Panc1 (cell line): ENCODE results near the gene HOXA10.

Experiments used
- POLR2AphosphoS5 ChIP-seq: IDR thresholded peaks from 2 replicates; pipeline ENCODE4 v1.6.1; 2012; ENCODE audit warnings: mild to moderate bottlenecking, low read depth, low read length, moderate library complexity
- TF ChIP-seq, protein P1 (sequence below): fragments of 450-650 bp; IDR thresholded peaks from 2 replicates; pipeline ENCODE4 v1.5.1; 2017; ENCODE audit warnings: mild to moderate bottlenecking
- TF ChIP-seq, protein P2 (sequence below), 2 experiments: IDR thresholded peaks; 2 replicates each; pipeline ENCODE4 v1.6.1; 2011 to 2012; ENCODE audit warnings: low read depth in 2 of 2, control low read depth in 1 of 2, low read length in 1 of 2, mild to moderate bottlenecking in 1 of 2, moderate library complexity in 1 of 2; ENCODE audit not compliant: insufficient read depth in 1 of 2

DNA sequence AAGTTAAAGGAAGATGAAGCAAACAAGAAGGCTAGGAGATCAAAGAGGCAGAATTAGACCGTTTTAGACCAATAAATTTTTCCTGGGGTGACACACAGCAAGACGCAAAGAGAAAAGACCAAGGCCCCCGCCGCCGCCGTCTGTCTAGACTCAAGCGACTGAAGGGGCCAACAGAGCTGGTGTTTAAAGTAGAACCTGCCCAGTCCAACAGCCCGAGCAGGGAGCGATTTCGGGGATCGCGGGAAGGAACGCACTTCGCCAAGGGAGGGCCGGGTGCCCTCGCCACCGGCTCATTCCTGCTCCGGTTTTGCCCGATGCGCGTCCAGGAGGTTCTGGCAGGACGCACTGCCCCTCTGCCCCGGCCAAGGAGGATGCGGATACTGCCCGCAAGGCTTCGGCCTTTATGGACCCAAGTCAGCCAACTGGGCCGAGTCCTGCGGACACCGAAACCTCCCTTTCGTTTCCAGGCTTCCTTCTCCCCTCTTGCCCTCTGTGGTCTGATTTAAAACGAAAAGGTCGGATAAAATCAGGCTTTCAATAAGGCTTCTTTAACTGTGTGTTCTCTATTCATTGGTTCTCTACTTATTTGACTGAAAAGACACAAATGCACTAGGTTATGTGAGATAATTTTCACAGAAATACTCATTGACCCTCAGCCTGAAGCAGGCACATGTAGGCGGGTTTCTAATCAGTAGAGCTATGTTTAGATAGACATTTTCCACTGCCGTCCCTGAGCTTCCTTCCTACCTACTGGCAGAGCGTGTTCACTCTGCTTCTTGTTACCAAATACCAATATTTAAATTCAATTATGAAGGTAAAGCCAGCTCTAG lies 15.5 kb downstream of the HOXA10 start:
- TF ChIP-seq, protein P1, sequence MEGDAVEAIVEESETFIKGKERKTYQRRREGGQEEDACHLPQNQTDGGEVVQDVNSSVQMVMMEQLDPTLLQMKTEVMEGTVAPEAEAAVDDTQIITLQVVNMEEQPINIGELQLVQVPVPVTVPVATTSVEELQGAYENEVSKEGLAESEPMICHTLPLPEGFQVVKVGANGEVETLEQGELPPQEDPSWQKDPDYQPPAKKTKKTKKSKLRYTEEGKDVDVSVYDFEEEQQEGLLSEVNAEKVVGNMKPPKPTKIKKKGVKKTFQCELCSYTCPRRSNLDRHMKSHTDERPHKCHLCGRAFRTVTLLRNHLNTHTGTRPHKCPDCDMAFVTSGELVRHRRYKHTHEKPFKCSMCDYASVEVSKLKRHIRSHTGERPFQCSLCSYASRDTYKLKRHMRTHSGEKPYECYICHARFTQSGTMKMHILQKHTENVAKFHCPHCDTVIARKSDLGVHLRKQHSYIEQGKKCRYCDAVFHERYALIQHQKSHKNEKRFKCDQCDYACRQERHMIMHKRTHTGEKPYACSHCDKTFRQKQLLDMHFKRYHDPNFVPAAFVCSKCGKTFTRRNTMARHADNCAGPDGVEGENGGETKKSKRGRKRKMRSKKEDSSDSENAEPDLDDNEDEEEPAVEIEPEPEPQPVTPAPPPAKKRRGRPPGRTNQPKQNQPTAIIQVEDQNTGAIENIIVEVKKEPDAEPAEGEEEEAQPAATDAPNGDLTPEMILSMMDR, result no peak
- no peak for TF ChIP-seq POLR2AphosphoS5
- TF ChIP-seq, protein P2, sequence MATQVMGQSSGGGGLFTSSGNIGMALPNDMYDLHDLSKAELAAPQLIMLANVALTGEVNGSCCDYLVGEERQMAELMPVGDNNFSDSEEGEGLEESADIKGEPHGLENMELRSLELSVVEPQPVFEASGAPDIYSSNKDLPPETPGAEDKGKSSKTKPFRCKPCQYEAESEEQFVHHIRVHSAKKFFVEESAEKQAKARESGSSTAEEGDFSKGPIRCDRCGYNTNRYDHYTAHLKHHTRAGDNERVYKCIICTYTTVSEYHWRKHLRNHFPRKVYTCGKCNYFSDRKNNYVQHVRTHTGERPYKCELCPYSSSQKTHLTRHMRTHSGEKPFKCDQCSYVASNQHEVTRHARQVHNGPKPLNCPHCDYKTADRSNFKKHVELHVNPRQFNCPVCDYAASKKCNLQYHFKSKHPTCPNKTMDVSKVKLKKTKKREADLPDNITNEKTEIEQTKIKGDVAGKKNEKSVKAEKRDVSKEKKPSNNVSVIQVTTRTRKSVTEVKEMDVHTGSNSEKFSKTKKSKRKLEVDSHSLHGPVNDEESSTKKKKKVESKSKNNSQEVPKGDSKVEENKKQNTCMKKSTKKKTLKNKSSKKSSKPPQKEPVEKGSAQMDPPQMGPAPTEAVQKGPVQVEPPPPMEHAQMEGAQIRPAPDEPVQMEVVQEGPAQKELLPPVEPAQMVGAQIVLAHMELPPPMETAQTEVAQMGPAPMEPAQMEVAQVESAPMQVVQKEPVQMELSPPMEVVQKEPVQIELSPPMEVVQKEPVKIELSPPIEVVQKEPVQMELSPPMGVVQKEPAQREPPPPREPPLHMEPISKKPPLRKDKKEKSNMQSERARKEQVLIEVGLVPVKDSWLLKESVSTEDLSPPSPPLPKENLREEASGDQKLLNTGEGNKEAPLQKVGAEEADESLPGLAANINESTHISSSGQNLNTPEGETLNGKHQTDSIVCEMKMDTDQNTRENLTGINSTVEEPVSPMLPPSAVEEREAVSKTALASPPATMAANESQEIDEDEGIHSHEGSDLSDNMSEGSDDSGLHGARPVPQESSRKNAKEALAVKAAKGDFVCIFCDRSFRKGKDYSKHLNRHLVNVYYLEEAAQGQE (IDR thresholded peaks at IDR 0.05; ENCODE audit: insufficient read depth in 1 of 2, low read depth in 2 of 2, low read length in 1 of 2), result no peak
